GM21367 (cell line): ENCODE measurements around the gene CRYGS.
A peak's percentile ranks its signal among the peaks of the same experiment; 100 is the strongest.
"Not testable (repeated sequence)": the region's sequence is repeated elsewhere in the genome, so short reads cannot be mapped to it uniquely, and the experiment has no call there.

Experiments
- ATAC-seq: cut with Tn5 transposase; IDR thresholded peaks from one replicate; pipeline ENCODE4 v1.9.1; 2021; ENCODE audit not compliant: unreplicated experiment

The CRYGS gene

DNA sequence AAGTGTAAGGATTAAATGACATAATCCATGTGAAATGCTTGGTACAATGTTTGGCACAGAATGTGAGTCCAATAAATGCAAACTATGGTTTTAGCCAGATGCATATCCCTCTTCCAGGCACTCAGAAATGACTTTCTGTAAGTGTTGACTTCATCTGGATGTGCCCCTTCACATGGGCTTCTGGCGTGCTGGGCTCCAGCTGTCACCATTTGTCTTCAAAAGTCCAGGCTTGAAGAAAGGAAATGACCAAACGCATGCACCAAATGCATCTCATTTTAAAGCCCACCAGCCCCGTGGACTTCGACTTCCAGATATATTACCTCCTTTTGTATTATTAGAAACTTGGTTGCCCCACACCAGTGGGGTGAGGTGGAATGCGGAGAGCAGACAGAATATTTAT, 23.7 kb downstream of the CRYGS start:
- ATAC-seq = no peak

DNA sequence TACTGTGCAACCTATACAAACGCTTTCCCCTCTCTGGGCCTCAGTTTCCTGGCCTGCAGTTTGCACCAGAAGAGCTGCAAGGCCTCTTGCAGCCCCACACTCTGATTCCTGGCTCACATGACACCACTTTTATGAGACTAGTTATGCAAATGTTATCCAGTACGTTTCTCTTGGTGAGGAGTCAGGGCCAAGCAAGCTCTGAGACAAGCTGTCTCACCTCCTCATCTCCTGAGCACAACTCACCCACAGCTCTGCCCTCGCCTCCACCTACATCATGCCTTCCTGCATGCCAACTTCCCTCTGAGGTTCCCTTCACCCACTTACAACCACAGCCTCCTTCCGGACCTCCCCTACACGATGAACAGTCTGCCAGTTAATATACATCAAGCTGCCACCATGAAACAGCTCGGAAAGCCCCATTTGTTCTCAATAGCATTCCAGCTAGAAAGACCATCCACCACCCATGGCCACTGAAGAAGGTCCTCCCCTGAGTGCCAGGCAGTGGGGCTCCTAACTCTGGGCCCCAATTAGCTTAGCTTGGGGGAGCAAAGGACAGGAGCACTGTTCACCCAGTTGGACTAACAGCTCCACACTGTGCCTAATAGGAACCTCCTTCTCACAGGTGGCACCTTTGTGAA, 25.0 kb downstream of the CRYGS start:
- no peak for ATAC-seq

- no peak for ATAC-seq
Measured at GRCh38 chr3:186517218-186517617, 27.0 kb downstream of the CRYGS start.

GRCh38 chr3:186516646-186517045, 27.5 kb downstream of the CRYGS start:
- ATAC-seq = no peak

GRCh38 chr3:186515125-186515524, 29.1 kb downstream of the CRYGS start:
- ATAC-seq = no peak

GRCh38 chr3:186514296-186515002, 29.7 kb downstream of the CRYGS start:
- ATAC-seq = no peak

DNA sequence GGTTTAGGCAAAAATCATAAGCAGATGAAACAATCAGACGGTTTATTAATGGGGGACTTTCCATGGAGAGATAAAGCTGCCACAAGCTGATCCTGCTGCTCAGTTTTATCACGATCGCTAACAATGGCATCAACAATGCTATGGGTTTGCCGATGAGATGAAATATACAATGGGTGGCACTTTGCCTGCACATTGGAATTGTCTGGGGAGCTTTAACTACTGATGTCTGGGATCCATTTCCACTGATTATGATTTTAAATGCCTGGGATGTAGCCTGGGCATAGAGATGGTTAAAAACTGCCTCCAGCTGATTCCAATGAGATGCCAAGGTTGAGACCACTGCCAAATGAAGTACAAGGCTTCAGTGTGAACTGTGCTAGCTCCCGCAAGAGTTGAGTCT, 30.8 kb downstream of the CRYGS start:
- ATAC-seq = no peak

- no peak for ATAC-seq
Measured at GRCh38 chr3:186512570-186513302, 31.4 kb downstream of the CRYGS start.

- ATAC-seq = no peak
Measured at GRCh38 chr3:186511702-186512101, 32.5 kb downstream of the CRYGS start.

- peak; percentile 59 for ATAC-seq
Measured at GRCh38 chr3:186511245-186511644, 32.9 kb downstream of the CRYGS start.

DNA sequence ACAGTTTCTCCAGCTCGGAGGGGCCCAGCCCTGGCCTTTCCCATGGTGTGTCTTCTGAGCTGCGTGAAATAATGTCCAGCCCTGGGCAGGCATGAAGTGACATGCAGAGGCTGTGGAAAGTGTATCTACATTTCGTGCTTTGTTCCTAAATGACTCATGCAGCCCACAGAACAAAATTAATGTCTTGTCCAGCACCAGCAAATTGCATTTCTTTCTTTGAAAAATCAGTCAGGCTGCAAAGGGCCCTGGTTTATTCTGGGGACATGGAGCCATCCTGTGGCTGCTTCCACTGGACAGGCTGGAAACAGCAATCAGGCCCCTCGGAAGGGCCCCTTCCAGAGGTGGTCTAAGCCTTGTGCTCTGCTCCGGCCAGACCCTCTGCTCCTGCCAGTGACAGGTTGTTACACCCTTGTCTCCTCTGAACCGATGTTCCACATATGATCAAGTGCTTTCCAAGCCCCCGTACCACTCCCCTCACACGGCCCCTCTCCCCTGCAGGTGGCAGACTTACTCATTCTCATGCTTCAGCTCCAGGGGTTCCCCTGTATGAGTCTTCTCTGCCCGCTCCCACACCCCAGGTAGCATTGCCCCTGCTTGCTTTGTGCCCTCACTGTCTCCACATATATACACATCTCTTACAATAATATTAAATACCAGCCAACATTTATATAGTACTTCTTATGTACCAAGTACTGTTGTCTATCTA, 33.7 kb downstream of the CRYGS start:
- ATAC-seq = no peak

DNA sequence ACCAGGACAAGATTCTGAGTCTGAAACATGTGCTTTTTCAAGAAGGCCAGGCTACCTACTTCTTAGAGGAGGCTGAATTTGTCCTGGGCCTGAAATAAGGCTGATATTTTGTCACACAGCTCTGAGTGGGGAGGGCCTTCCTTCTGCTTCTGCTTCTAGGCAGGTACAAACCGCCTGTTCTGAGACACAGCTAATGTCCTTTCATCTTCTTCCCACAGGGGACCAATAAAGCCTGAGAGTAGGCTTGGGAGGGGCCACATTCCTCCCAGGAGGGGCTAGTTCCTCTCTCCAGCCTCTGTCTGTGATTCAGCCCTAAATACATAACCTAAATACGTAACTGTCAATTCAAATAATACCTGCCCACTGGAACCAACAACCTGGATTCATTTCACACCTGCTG, 34.8 kb downstream of the CRYGS start:
- no peak for ATAC-seq

DNA sequence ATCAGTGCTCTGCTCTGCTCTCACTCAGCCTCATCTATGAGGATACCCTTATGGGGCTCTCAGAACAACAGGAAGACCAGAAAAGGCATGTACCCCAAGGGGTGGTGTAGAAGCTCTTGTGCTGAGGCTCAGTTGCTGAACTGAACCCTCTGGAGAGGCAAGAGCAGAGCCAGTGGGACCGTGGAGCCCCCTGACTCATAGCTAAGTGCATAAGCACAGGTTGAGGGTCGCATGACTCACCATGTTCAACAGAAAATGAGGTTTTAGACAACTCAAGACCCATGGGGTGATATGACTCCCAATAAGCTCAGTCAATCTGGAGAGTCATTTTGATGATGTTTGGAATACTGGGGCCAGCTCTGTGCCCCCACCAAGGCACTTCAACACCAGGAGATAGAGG, 37.3 kb downstream of the CRYGS start:
- ATAC-seq = no peak

DNA sequence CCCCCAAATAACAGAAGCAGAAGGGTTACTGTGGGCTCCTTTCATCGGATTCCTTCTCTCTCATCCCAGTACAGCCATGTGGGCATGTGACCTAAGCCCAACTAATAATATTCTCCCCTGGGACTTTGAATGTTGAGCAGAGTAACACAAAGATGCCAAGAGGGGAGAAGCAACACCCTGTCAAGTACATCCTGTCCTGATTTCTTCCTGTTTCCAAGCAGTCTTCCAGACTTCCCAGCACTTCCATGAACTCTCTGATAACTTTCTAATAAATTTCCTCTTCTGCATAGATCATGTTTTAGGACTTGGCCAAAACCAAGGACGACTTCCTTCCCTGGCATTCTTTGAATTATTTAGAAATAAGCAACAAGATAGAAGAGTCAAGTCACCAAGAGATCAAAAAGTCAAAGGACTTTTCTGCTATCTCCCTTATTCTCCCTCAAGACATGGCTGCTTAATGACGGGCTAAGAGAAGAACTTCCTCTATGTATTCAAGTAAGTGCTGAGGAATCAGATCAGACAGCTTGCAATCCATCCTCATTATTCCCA, 37.9 kb downstream of the CRYGS start:
- no peak for ATAC-seq

- ATAC-seq = no peak
Measured at GRCh38 chr3:186502966-186503712, 41.0 kb downstream of the CRYGS start.

- ATAC-seq = no peak
Measured at GRCh38 chr3:186502138-186502948, 41.8 kb downstream of the CRYGS start.

DNA sequence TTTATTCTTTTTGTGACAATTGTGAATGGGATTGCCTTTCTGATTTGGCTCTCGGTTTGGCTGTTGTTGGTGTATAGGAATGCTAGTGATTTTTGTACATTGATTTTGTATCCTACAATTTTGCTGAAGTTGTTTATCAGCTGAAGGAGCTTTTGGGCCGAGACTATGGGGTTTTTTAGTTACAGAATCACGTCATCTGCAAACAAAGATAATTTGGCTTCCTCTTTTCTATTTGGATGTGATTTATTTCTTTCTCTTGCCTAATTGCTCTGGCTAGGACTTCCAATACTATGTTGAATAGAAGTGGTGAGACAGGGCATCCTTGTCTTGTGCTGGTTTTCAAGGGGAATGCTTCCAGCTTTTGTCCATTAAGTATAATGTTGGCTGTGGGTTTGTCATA, 44.2 kb downstream of the CRYGS start:
- not testable (repeated sequence) for ATAC-seq

- not testable (repeated sequence) for ATAC-seq
Measured at GRCh38 chr3:186498022-186498421, 46.2 kb downstream of the CRYGS start.

GRCh38 chr3:186497608-186498007, 46.6 kb downstream of the CRYGS start:
- no peak for ATAC-seq

DNA sequence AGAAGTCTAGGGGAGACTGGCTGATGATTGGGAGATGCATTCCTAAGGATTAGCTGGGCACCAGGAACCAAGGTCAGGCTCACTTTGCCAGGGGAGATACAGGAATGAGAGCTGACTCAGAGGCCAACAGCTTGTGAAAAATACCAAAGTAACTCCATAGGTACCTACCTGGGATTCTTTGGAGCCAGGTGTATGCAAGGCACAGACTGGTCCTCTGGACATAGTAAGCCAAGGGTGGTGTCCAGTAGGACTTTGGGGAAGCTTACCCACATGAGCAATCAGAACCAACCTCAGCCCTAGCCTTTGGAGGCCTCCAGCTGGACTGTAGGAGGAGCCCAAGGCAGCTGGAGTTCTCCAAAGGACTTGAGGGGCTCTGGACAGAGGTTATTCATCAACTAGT, 47.5 kb downstream of the CRYGS start:
- no peak for ATAC-seq
